Effector memory CD8-positive, alpha-beta T cell (primary cell): Measurements from ENCODE around the gene NPC2.

ENCODE experiments used
- ATAC-seq: fragments of 150-1000 bp; cut with Tn5 transposase; replicated peaks from 2 replicates; pipeline ENCODE4 v1.10.0; 2021; ENCODE audit warnings: mild to moderate bottlenecking, moderate library complexity
- DNase-seq, 3 experiments: peaks; one replicate each; pipeline ENCODE4 v3.0.0; 2021
- H3K27ac Mint-ChIP-seq, 2 donors: one replicate each; pipeline ENCODE4 v1.8.0; 2022; ENCODE audit warnings: mild to moderate bottlenecking in 2 of 2, mixed read lengths in 2 of 2, moderate library complexity in 2 of 2
- H3K27me3 Mint-ChIP-seq, 2 donors: one replicate each; pipeline ENCODE4 v1.8.0; 2022; ENCODE audit warnings: mixed read lengths in 2 of 2
- H3K36me3 Mint-ChIP-seq: one replicate; pipeline ENCODE4 v1.8.0; 2022; ENCODE audit warnings: mild to moderate bottlenecking, moderate library complexity, mixed read lengths; ENCODE audit not compliant: insufficient read depth
- H3K4me1 Mint-ChIP-seq, 2 donors: one replicate each; pipeline ENCODE4 v1.8.0; 2022; ENCODE audit warnings: low read depth in 2 of 2, mixed read lengths in 2 of 2
- H3K4me3 Mint-ChIP-seq, 2 donors: one replicate each; pipeline ENCODE4 v1.8.0; 2022; ENCODE audit warnings: mild to moderate bottlenecking in 2 of 2, mixed read lengths in 2 of 2, moderate library complexity in 2 of 2
- H3K9me3 Mint-ChIP-seq, 2 donors: one replicate each; pipeline ENCODE4 v1.8.0; 2022; ENCODE audit warnings: mixed read lengths in 2 of 2

NPC2 gene

DNA sequence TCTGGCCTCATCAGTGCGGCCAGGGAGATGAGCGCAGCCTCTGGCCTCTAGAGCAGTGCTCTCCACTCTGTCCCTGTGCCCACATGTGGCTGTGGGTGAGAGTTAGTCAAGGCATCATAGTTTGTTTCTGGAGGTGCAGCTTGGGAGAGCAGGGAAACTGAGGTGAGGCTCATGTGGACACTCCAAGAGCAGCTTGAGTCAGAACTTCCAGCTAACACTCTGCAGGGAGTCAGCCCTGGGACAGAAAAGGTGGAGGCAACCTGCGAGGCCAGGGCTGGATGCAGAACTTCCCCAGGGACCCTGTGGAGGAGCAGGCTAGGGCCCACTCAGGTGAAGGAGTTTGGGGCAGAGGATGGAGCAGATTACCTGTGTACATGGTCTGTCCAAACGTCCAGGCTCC, 11.3 kb upstream of the NPC2 start:
- Mint-ChIP-seq H3K4me3 (no peak overlapping the region), H3K27me3 (peaks cover 0 to 5% of the 10 kb centered on the region in 2 donors), H3K36me3 (no peaks in the 10 kb centered on the region), H3K4me1 (peaks cover 4 to 10% of the 10 kb centered on the region in 2 donors), H3K9me3 (no peaks in the 10 kb centered on the region), H3K27ac (no peak overlapping the region)
- DNase-seq (no peak), ATAC-seq (no peak)

DNA sequence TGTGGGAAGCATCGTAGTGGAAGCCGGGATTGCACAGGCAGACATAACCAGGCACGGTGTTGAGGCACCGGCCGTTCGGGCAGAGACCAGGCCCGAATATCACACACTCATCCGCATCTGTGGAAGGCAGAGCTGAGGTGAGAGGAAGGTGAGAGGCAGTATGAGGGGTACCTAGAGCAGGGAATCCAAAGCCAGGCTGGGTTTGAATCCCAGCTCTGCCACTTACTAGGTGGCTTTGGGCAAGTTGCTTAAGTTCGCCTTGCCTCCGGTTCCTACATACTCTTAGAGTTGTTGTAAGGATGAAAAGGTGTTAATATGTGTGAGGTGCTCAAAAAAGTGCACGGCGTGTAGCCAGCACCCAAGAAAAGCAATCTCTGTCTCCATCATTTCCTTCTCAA, 10.8 kb upstream of the NPC2 start:
- Mint-ChIP-seq H3K4me3 (no peak overlapping the region), H3K27me3 (no peaks in the 10 kb centered on the region), H3K36me3 (no peaks in the 10 kb centered on the region), H3K9me3 (no peaks in the 10 kb centered on the region), H3K27ac (no peak overlapping the region), H3K4me1 (peaks cover 4 to 10% of the 10 kb centered on the region in 2 donors)
- ATAC-seq, result no peak
- no peak for DNase-seq

DNA sequence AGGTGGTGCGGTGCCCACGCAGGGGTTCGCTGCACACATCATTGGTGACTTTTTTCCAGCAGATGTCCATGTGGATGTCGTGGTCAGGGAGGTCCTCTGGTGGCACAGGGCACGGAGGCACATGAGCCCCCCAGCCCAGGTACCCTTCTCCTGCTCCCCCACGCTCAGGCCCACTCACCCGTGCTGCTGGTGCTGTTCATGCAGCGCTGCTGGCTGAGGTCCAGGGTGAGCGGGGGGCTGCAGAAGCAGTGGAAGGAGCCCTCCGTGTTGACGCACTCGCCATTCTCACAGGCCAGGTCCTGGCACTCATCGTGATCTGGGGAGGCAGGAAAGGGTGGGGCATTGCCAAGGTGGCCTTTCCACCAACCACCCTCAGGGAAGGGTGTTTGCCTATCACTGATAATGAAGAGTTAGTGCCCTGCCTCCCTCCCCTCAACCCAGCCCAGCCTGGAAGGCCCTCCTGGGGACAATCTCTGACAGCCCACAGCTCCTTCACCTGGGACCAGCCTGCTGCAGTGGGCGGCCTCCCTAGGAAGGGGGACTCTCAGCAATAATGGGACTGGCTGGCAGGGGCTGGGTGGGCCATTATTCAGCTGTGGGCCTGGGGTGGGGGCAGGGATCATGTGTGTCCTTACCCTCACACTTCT, 10.3 kb upstream of the NPC2 start:
- Mint-ChIP-seq H3K27me3 (no peaks in the 10 kb centered on the region), H3K4me3 (no peak overlapping the region), H3K27ac (no peak overlapping the region), H3K4me1 (peaks cover 4 to 10% of the 10 kb centered on the region in 2 donors), H3K36me3 (no peaks in the 10 kb centered on the region), H3K9me3 (no peaks in the 10 kb centered on the region)
- ATAC-seq (no peak), DNase-seq (no peak)

DNA sequence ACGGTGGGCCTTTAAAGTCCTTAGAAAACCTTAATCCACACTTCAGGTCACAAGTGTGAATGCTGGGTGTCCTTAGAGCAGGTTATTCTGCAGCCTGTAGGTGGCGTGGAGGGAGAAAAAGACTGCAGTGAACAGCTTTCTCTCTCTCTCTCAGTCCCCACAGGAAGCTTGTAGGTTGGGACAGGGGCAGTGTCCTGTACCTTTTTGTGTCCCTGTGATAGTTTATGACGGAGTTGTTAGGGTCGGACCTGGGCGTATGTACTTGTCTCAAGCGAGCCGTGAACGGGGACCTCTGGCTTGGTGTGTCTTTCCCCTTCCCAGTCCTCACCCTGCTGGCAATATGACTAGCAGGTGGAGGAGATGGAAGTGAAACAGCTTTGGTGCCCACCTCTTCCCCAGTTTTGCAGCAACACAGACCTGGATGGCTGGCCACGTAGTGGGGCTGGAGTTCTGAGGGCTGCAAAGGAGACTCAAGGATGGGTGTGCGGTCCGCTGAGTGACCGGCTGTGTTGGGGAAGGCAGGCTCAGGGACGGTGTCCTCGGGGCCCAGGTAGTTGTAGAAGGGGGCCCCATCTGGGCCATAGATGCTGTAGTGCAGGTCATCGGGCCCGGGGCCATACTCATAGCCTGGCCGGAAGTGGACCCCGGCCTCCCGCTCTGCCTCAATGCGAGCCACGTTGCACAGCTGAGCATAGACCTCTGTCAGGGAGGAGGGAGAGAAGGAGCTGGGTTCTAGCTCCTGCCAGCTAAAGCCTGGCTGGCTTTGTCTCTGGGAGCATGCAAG, 9.3 kb upstream of the NPC2 start:
- Mint-ChIP-seq H3K27me3 (no peaks in the 10 kb centered on the region), H3K27ac (no peak overlapping the region), H3K4me3 (no peak overlapping the region), H3K36me3 (no peaks in the 10 kb centered on the region), H3K4me1 (peaks cover 4 to 10% of the 10 kb centered on the region in 2 donors), H3K9me3 (no peaks in the 10 kb centered on the region)
- DNase-seq, result no peak
- no peak for ATAC-seq

DNA sequence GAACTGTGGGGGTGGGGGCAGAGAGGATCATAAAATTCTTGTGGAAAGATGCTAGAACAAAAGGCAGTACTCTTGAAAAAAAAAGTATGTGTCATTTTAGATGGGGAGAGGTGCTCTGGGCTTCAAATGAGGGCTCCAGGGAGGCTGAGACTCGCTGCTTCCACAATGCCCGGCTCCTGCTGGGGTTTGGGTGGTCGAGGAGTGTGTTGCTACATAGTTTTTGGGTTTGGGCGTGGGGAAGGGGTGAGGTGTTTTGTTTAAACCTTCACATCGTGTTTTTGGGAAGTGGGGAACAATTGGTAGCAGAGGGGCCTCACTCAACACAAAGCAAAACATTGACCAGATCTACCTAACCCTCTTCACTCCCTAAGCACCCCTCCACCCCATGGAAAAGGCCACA, 8.6 kb upstream of the NPC2 start:
- no peaks in the 10 kb centered on the region for H3K9me3 Mint-ChIP-seq
- ATAC-seq (no peak), DNase-seq (no peak)
- H3K27me3 Mint-ChIP-seq, result no peaks in the 10 kb centered on the region
- peaks cover 4 to 10% of the 10 kb centered on the region in 2 donors for H3K4me1 Mint-ChIP-seq
- no peak overlapping the region for H3K27ac Mint-ChIP-seq
- peaks cover 2% of the 10 kb centered on the region for H3K36me3 Mint-ChIP-seq
- H3K4me3 Mint-ChIP-seq, result no peak overlapping the region

DNA sequence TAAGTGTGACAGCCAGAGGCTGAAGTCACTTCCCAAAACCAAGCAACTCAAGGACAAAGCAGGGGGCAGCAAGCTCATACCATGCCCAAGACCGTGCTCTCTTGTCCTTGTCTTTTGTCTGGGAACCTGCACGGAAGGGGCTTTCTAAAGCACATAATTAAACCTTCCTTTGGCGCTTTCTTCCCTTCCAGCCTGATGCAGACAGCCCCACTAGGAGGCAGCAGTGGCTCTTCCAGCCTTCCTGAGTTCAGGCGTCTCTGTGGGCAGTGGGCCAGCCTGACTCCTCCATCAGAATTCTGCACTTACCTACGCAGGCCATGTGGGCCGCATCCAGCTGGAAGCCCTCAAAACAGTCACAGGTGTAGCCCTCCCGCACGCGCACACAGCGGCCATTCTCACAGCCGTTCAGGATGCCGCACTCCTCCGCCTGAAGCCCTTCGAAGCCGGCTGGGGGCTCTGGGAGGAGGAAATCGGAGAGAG, 8.1 kb upstream of the NPC2 start:
- H3K9me3 Mint-ChIP-seq, result no peaks in the 10 kb centered on the region
- H3K36me3 Mint-ChIP-seq, result peaks cover 4% of the 10 kb centered on the region
- peaks cover 4 to 10% of the 10 kb centered on the region in 2 donors for H3K4me1 Mint-ChIP-seq
- no peak for DNase-seq
- no peak for ATAC-seq
- H3K27ac Mint-ChIP-seq, result peak overlapping the region in 1 of 2 donors; percentile 49
- no peak overlapping the region for H3K4me3 Mint-ChIP-seq
- H3K27me3 Mint-ChIP-seq, result no peaks in the 10 kb centered on the region

DNA sequence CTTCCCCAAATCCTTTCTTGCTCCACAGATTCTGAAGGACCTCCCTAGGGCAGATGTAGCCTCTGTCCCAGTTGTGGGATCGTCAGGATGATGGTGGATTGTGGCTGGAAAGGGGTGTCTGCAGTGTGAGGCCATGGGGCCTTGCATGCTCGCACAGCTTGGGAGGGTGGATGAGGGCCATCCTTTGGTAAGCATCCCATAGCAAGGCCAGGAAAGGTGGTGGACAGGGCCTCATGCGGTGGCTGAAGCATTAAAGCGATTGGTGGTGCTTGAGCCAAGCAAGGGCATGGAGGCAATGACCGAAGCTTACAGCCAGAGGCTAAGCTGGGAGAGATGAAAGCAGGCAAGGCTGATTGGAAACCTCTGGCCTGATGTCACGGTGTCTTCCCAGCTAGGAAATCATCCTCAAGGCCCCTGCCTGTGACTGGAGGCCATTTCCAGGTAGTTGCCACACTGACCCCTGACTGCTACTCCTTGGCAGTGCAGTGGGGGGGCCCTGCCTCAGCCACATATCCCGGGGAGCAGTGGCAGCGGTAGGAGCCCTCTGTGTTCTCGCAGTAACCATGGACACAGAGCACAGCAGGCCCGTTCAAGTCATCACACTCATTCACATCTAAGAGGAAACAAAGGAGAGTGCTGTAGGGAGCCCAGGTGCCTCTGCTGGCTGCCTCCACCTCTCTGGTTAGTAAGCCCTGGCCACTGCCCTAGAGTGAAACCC, 7.5 kb upstream of the NPC2 start:
- no peaks in the 10 kb centered on the region for H3K9me3 Mint-ChIP-seq
- H3K27ac Mint-ChIP-seq, result peak overlapping the region; percentile 41 to 49
- no peak overlapping the region for H3K4me3 Mint-ChIP-seq
- peaks cover 0 to 6% of the 10 kb centered on the region in 2 donors for H3K4me1 Mint-ChIP-seq
- ATAC-seq, result no peak
- peaks cover 4% of the 10 kb centered on the region for H3K36me3 Mint-ChIP-seq
- no peaks in the 10 kb centered on the region for H3K27me3 Mint-ChIP-seq
- DNase-seq, result no peak

DNA sequence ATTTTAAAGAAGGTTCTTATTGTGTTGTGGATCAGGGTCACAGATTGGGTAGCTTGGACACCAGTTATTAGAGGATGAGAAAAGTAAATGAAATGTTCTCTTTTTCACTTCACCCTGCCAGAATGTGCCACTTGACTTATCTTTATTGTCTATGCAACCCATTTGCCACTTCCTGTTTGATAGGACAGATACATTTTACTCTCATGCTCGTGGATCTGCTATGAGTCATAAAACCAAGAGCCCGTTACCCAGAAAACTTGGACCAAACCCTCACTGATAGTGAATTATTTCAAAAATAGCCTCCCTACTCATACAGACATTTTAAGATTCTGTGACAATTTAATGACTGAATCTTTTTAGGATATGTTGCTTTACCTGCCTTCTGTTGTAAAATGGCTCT, 2.3 kb upstream of the NPC2 start:
- Mint-ChIP-seq H3K4me1 (peaks cover 15 to 17% of the 10 kb centered on the region in 2 donors), H3K36me3 (peaks cover 12% of the 10 kb centered on the region), H3K27me3 (no peaks in the 10 kb centered on the region), H3K9me3 (no peaks in the 10 kb centered on the region), H3K27ac (no peak overlapping the region), H3K4me3 (no peak overlapping the region)
- no peak for ATAC-seq
- DNase-seq, result no peak

DNA sequence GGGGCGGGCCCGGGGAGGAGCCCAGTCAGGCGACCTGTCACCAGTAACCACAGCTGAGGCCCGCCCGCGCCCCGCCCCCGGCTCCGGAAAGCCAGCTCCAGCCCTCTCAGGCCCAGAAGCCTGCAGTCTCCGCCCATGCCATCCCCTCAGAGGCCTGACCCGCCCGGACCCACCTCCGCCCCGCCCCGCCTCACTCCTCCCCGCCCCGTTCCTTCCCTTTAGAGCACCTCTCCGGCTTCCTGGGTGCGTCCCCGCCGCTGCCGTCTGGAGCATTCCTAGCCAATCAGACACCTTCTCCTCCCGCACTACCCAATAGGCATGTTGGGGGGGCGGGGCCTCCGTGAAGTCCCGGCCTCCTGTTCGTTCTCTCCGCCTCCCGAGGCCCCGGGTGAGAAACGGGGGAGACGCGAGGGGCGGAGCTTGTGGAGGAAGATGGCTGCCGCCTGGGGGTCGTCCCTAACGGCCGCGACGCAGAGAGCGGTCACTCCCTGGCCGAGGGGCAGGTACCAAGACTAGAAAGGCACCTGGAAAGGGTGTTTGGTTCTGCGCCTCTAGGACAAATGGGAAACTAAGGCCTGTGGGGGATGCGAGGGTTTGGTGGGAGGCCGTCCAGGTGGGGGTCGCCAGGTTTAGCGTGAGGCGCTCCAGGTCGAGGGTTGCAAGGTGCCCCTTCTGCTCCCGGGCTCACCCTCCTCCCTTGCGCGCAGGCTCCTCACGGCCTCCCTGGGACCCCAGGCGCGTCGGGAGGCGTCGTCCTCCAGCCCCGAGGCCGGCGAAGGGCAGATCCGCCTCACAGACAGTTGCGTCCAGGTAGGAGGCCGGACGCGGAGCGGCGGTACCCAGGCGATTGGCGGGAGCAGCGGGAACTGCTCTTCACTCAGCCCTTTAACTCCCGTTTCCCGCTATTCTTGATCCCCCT, 497 bp upstream of the NPC2 start, which contains the start of gene ISCA2:
Gene ISCA2 (plus strand): TSS at position 423 of the 919 bp plus-strand sequence. CDS start 10 bp downstream, at position 433.
- no peaks in the 10 kb centered on the region for H3K9me3 Mint-ChIP-seq
- H3K27ac Mint-ChIP-seq, result no peak within 1 kb of the TSS
- peaks cover 16 to 19% of the 10 kb centered on the region in 2 donors for H3K4me1 Mint-ChIP-seq
- peak; percentile 98 to 99 (median 99) for DNase-seq
- H3K36me3 Mint-ChIP-seq, result peaks cover 12% of the 10 kb centered on the region
- ATAC-seq, result peak; percentile 90
- H3K4me3 Mint-ChIP-seq, result no peak within 1 kb of the TSS
- no peaks in the 10 kb centered on the region for H3K27me3 Mint-ChIP-seq

DNA sequence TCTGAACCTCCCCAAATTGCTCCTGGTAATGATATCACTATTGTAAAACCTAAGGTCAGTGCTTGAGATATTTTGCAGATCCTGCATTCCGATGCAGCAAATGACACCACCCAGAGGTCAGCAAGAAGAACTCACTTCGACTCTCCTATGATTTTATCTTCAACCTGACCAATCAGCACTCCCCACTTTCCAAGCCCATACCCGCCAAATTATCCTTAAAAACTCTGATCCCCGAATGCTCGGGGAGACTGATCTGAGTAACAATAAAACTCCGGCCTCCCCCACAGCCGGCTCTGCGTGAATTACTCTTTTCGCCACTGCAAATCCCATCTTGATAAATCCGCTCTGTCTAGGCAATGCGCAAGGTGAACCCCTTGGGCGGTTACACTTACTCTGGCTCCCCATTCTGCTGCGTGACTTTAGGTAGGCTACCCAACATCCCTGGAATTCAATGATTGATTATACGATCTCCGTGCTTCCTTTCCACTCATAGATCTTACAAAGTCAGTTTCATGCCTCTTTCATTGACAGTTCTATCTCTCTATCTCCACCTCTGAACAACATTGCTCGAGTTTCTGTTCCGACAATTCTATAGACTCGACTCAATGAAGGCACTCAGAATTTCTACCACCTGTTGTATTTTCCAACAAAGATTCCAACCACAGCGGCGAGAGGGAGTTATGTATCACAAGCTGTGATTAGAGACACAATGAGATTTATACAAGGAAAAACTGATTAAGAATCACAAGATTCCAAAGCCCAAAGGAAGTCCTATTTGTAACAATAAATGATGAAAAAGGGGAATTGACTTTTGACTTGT, 939 bp downstream of the NPC2 start:
- DNase-seq, result peak in 1 of 3 experiments; percentile 6
- Mint-ChIP-seq H3K9me3 (no peaks in the 10 kb centered on the region), H3K27me3 (no peaks in the 10 kb centered on the region), H3K4me1 (peaks cover 16 to 19% of the 10 kb centered on the region in 2 donors), H3K4me3 (no peak overlapping the region), H3K36me3 (peaks cover 12% of the 10 kb centered on the region), H3K27ac (no peak overlapping the region)
- ATAC-seq, result no peak

DNA sequence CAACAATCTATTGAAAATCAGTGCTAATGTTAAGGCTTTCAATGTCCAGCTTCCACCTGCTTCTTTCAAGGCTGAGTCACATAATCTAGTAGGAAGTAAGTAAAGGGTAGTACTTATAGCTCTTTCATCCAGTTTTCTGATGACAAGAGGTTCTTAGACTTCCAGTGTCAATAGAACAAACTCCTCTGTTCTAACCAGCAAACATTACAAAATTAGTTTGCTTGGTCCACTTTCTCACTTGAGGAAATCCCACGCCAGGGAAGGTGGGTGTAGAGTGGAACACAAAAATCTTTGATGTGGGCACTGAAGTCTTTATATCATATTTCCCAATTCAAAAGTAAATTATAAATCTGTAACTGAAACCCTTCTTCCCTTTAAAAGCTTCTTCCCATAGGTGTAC, 2.6 kb downstream of the NPC2 start:
- Mint-ChIP-seq H3K9me3 (no peaks in the 10 kb centered on the region), H3K27me3 (no peaks in the 10 kb centered on the region), H3K4me1 (peaks cover 16 to 18% of the 10 kb centered on the region in 2 donors), H3K27ac (no peak overlapping the region), H3K36me3 (peaks cover 8% of the 10 kb centered on the region), H3K4me3 (no peak overlapping the region)
- DNase-seq (no peak), ATAC-seq (no peak)

DNA sequence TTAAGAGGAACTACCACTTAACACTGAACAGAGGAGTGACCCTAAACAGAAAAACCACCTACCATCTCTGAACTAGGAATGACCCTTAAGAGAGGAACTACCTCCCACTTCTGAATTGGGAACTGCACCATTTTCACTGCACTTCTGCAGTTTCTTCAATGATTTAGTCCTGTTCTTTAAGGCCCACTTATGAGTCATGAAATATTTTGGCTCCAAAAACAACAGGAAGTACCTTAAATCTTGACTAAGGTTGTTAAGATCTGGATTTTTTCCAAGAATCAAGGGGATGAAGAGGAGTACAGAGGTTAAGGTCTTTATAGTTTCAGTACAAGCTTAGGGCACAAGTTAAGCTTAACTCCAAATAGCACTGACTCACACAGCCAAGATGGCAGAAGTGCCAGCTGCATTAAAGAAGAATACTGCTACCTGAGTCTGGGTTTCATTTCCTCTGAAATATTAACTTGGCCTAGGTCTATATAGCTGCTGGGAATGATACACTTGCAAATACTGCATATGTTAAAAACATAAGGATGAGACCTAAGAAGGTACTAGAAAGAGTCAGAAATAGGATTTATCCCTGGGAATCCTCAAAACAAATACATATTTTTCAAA, 4.2 kb downstream of the NPC2 start:
- DNase-seq (no peak), ATAC-seq (no peak)
- Mint-ChIP-seq H3K27me3 (no peaks in the 10 kb centered on the region), H3K36me3 (peaks cover 14% of the 10 kb centered on the region), H3K27ac (no peak overlapping the region), H3K4me1 (peaks cover 2 to 4% of the 10 kb centered on the region in 2 donors), H3K4me3 (no peak overlapping the region), H3K9me3 (no peaks in the 10 kb centered on the region)
